HG03521 (cell line): ENCODE measurements around the gene FAM3D.
A peak's percentile ranks its signal among the peaks of the same experiment; 100 is the strongest.

ENCODE experiments used
- ATAC-seq: cut with Tn5 transposase; IDR thresholded peaks from one replicate; pipeline ENCODE4 v1.9.1; 2021; ENCODE audit warnings: mild to moderate bottlenecking, moderate library complexity; ENCODE audit not compliant: unreplicated experiment

Gene FAM3D

DNA sequence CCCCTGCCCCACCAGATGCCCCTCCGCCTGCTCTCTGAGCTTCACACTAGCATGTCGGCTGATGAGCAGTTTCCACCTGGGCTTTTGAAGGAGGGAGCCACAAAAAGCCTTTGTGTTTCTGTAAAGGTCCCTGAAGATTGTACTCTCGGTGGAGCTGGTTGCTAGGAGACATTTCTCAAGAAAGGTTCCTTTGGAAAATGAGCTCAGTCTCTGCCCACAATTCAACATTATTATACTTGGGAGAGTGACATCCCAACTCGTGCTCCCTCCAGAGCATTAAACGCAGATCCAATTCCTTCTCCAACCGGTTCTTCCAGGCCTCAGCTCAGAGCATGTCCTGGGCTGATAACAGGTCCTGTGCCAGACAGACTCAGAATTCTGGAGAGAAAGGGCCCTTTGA, 62.5 kb downstream of the FAM3D start:
- ATAC-seq, result no peak

DNA sequence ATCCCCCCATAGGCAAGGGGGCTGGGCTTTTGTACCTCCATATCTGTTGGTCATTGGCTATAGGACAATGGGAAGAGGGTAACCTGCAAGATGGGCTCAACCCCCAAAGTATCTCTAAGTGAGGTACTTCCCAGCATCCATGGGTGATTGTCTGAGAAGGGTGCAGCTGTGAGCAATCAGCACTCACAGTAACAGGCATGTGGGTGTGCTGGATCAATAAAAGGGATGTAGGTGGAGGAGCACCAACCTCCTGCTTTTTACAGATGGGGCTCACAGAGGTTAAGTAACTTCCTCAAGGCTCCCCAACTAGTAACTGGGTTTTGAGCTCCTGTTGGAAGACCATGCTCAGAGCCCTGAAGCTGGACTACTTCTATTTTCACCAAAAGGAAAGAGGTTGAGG, 63.0 kb downstream of the FAM3D start:
- ATAC-seq, result no peak

DNA sequence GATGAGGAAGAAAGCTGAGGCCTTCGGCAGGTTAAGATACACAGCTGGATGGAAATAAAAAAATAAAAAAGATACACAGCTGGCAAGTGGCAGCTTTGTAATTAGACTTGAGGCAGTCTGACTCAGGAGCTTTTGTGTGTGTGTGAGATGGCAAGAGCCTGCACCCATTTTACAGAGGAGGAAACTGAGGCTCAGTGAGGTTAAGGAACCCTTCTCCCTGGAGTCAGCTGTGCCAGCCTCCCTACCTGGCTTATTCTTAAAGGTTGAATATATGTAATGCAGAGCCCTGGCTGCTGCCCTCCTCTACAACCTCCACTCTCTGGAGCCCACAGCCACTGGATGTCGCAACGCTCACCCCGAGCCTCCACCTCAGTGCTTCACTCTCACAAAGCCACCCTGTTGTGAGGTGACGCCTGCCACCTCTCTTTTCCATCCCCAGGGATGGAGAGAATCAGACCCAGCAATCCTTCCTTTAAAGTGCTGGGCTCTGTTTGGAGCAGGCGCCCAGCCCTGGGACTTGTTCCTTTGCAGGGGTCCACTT, 68.7 kb downstream of the FAM3D start:
- ATAC-seq, result no peak

DNA sequence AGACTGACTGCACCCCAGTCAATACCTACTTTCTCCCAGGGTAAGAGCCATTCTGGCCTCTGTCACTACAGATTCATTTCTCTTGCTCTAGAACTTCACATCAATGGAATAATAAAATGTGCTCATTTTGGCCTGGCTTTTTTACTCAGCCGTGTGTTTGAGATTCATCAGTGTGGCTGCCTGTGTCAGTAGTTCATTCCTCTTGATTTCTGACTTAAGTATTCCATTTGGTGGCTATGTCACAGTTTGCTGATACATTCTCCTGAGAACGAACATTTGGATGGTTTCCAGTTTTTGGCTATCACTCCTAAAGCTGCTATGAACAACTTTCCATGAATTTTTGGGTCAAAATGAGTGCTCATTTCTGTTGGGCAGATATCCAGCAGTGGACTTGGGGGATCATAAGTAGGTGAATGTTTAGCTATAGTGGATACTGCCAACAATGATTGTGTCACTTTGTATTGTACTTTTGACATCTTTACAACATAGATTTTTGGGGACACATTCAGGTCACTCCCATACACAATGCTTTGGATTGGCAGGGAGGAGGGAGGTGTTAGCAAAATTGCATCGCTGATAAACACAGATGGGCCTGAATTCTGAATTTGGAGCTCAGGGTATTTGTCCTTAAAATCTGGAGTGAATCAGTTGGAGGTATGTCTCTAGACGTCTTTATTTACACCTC, 69.6 kb downstream of the FAM3D start:
- no peak for ATAC-seq

DNA sequence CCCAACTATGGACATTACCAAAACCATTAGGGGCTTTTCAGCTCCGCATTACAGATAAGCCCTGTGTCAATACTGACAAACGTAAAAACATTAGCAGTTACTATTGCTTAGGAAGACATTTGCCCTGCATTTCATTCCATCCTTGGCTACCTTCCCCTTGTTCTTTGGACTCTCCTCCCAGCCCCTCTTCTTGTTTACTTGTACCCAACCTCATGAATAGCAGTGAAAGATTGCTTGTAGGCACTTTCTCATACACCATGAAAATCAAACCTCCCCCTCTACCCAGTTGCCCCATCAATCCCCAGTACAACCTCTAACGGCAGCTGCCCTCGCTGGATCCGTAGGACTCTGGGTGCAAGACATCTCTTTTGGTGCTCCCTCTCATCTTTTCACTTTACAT, 72.5 kb downstream of the FAM3D start:
- ATAC-seq, result no peak

DNA sequence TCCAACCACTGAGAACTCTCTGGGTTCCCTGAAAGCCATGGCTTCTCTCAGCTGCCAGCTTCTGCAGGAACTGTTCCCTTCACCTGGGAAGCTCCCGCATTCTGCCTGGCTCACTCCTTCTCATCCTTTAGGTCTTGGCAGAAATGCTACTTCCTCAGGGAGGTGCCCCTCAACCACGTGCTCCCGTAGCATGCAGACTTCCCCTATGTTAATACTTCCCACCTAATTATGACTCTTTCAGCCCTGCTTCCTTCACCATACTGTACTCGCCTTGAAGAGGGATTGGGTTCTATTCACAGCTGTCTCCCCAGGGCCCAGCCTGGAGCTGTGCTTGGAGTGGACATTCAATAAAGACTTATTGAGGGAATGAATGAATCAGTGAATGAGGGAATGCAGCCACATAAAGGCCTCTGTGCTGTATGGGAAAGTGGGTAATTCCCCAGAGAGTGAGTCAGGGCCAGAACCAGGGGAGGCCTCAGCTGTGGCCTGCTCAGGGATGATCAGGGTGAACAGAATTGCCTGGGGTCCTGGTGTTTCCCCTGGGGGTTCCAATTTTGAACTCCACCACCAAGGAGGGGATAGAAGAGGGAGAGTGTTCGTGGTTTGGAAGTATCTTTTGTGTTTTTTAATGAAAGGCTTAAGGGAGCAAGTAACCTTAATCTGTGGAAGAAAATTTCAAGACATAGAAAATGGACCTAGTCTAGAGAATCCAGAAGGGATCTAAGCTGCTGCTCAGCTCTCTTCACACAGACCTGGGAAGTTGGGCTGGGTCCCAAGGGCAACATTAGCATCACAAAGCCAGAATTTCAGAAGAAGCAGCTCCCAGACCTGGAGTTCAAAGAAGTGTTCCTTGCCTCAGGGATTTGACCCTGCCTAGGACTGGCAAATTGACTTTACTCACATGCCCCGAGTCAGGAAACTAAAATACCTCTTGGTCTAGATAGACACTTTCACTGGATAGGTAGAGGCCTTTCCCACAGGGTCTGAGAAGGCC, 74.8 kb downstream of the FAM3D start:
- ATAC-seq, result no peak

DNA sequence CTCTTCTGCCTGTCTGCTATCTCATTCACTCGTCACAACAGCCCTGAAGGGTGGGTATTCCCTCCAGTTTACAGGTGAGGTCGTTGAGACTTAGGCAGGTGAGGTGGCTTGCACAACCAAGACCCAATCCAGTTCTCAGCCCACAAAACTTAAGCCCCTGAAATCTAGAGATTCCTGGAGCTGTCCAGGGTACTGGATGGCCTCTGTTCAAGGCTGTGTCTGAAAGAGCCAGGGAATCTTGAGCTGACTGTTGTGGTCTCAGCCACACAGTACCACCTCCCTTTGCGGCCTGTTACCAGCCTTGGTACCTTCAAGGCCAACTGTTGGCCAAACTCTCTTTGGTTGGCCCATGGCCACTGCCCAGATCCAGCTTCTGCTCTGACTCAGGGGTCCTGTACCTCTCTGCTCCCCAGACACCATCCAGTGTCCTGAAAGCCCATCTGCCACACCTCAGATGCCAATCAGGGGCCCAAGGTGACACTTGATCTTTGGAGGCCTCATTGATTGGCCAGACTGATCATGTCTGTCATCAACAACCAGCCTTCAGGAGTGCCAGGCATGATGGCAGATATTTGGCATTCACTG, 78.5 kb downstream of the FAM3D start:
- ATAC-seq, result no peak

DNA sequence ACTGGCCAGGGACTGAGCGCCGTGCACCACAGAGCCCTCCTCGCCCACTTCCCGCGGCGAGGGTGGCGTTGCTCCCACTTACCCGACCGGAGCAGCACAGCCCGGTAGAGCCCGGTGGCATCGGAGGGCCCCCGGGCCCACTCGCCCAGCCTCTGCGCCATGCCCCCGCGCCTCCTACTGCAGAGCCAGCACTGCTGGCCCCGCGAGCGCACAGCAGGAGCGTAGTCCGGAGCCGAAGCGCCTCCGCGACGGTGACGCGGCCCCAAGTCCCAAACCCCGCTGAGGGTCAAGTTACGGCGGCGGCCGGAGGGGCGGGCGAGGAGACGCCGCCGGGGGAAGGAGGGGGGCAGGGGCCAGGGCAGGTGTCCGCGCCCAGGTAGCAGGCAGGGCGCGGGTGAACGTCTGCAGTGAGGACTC, 79.8 kb downstream of the FAM3D start:
- ATAC-seq, result no peak

DNA sequence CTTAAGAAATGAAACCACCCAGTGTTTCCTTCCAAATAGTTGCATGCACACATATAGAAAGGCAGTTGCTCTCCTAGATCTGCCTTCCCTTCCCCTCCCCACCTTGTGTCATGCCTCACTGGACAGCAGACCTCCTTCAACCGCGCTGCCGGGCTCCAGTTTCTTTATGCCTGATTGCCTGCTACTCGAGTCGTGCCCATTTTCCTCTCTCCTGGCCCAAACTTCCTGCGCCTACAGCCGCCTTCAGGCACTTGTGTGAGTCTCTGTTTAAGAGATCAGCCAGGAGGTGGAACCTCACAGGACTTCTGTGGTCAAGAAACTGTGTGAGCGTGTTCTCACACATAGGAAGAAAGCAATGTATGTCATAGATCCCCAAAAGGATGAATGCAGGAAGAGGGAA, 80.6 kb downstream of the FAM3D start:
- no peak for ATAC-seq

DNA sequence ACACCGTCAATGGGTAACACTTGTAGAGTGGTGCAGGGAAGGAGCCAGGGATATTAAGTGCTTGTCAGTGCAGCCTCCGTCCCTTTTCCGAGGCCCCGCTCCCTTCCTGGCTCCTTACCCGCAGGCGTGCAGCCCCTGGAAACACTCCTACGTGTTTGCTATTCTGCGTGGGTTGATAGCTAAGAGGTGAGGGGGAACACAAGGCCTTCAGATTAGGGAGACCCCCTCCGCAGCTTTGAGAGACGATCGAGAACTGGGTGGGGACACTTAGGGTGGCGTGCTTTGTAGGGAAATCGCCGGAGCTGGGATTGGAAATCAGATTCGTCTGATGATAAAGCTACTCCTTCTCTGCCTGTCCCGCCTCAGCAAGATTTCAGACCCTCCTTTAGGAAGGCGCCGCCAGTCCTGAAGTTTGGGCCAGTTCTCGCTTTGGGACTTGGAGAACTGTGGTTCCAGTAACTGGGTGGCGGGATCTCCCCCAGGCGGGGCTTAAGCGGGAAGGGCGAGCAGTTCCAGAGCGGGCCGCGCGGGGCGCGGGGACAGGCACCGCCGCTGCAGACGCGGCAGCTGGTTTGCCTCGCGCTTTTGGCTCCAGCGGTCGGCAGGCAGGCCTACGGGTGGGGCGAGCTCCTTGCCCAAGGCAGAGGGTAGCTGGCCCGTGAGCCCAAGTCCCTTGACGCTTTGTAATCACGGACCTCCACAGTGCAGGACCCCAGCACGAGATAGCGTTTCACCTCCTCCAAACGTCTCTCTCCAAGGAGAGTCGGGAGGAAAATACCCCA, 81.4 kb downstream of the FAM3D start:
- ATAC-seq, result peak; percentile 98

DNA sequence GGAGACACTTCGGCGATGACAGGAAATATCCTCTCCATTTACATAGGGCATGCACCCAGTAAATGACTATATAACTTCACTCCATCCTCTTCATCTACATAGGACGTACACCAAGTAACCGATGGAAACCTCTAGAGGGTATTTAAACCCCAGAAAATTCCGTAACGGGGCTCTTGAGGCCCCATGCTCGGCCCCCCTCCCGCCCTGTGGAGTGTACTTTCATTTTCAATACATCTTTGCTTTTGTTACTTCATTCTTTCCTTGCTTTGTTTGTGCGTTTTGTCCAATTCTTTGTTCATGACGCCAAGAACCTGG, 81.9 kb downstream of the FAM3D start:
- ATAC-seq, result no peak
